ENCODE measurements around the gene CFHR3. TPM values are rescaled to one million over a fixed set of nuclear protein-coding genes. Genes with fewer than 3 reads are reported as not detected.
"Not testable (repeated sequence)": the region's sequence is repeated elsewhere in the genome, so short reads cannot be mapped to it uniquely, and the experiment has no call there.

CFHR3 gene
- total RNA-seq, 2 donors from 2014 or later = 0.15 TPM; not detected in 1

- TF ChIP-seq, protein P1, sequence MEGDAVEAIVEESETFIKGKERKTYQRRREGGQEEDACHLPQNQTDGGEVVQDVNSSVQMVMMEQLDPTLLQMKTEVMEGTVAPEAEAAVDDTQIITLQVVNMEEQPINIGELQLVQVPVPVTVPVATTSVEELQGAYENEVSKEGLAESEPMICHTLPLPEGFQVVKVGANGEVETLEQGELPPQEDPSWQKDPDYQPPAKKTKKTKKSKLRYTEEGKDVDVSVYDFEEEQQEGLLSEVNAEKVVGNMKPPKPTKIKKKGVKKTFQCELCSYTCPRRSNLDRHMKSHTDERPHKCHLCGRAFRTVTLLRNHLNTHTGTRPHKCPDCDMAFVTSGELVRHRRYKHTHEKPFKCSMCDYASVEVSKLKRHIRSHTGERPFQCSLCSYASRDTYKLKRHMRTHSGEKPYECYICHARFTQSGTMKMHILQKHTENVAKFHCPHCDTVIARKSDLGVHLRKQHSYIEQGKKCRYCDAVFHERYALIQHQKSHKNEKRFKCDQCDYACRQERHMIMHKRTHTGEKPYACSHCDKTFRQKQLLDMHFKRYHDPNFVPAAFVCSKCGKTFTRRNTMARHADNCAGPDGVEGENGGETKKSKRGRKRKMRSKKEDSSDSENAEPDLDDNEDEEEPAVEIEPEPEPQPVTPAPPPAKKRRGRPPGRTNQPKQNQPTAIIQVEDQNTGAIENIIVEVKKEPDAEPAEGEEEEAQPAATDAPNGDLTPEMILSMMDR (IDR thresholded peaks at IDR 0.05) = no peak
Observed at GRCh38 chr1:196779093-196779492, 4.5 kb downstream of the CFHR3 start.

DNA sequence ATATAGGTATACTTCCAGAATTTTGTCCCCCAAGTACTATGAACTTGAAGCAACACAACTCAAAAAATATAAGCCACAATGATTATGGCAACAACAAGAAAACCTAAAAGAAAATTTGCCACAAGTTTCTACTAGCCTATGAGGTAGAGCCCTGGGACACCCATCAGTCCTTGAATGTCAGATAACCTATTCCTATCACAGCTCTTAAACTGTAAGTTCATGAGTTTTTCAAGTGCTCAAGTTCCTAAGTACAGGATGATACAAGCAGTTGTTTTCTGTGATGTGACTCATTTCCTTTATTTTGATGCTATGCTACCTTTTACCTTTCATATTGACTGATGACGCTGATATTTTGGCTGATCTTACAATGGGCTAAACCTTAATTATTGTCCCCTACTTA, 16.6 kb downstream of the CFHR3 start:
- H3K36me3 ChIP-seq; DNase-seq; H3K27me3 ChIP-seq; intact Hi-C loops (cut with DNase I); H3K4me1 ChIP-seq; H3K9ac ChIP-seq (ENCODE audit: low read depth in 2 of 2, low read length in 2 of 2); H3K4me3 ChIP-seq; H3K27ac ChIP-seq; H3K9me3 ChIP-seq: not testable (repeated sequence)

More at GRCh38 chr1:196779093-196779492, 4.5 kb downstream of the CFHR3 start:
- Histone ChIP-seq H3K9ac (ENCODE audit: low read depth in 2 of 2, low read length in 2 of 2) (no peak overlapping the region), H3K4me3 (no peak overlapping the region), H3K27ac (no peak overlapping the region), H3K36me3 (no peaks in the 10 kb centered on the region), H3K4me1 (no peaks in the 10 kb centered on the region), H3K9me3 (no peaks in the 10 kb centered on the region), H3K27me3 (no peaks in the 10 kb centered on the region)
- intact Hi-C loops (cut with DNase I) = no loop called here
- DNase-seq = no peak

DNA sequence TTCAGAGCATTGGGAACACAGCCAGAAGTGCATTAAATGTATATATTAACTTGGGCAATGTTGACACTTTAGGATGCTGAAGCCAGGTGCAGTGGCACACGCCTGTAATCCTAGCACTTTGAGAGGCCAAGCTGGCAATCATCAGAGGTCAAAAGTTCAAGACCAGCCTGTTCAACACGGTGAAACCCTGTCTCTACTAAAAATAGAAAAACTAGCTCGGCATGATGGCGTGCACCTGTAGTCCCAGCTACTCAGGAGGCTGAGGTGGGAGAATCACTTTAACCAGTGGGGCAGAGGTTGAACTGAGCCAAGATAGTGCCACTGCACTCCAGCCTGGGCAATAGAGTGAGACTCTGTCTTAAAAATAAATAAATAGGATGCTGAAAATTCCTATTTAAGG, 19.5 kb downstream of the CFHR3 start:
- H3K27ac ChIP-seq; H3K4me3 ChIP-seq; H3K9ac ChIP-seq (ENCODE audit: low read depth in 2 of 2, low read length in 2 of 2); intact Hi-C loops (cut with DNase I); H3K36me3 ChIP-seq; H3K4me1 ChIP-seq; DNase-seq; H3K27me3 ChIP-seq; H3K9me3 ChIP-seq: not testable (repeated sequence)

DNA sequence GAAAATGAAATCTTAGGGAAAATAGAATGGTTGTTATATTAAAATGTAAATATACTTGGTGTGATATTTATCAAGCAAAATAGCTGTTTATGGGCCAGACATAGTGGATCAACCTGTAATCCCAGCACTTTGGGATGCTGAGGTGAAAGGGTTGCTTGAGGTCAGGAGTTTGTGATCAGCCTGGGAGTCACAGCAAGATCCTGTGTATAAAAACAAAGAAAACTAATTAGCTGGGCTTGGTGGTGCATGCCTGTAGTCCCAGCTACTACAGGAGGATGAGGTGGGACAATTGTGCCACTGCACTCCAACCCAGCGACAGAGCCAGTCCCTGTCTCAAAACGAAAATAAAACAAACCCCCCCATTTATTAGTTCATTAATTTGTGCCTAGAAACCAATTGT, 23.3 kb downstream of the CFHR3 start:
- no peak for DNase-seq
- H3K27me3 ChIP-seq = no peaks in the 10 kb centered on the region
- H3K9me3 ChIP-seq = no peaks in the 10 kb centered on the region
- H3K4me3 ChIP-seq = no peak overlapping the region
- H3K36me3 ChIP-seq = no peaks in the 10 kb centered on the region
- no peaks in the 10 kb centered on the region for H3K4me1 ChIP-seq
- intact Hi-C loops (cut with DNase I) = no loop called here
- H3K27ac ChIP-seq = no peak overlapping the region
- H3K9ac ChIP-seq (ENCODE audit: low read depth in 2 of 2, low read length in 2 of 2) = no peak overlapping the region
- TF ChIP-seq, protein P1 (IDR thresholded peaks at IDR 0.05) = no peak

- H3K27ac ChIP-seq; H3K4me3 ChIP-seq; H3K4me1 ChIP-seq; H3K9ac ChIP-seq (ENCODE audit: low read depth in 2 of 2, low read length in 2 of 2); intact Hi-C loops (cut with DNase I); H3K36me3 ChIP-seq; H3K9me3 ChIP-seq; DNase-seq; H3K27me3 ChIP-seq: not testable (repeated sequence)
Observed at GRCh38 chr1:196801920-196802319, 27.3 kb downstream of the CFHR3 start.

DNA sequence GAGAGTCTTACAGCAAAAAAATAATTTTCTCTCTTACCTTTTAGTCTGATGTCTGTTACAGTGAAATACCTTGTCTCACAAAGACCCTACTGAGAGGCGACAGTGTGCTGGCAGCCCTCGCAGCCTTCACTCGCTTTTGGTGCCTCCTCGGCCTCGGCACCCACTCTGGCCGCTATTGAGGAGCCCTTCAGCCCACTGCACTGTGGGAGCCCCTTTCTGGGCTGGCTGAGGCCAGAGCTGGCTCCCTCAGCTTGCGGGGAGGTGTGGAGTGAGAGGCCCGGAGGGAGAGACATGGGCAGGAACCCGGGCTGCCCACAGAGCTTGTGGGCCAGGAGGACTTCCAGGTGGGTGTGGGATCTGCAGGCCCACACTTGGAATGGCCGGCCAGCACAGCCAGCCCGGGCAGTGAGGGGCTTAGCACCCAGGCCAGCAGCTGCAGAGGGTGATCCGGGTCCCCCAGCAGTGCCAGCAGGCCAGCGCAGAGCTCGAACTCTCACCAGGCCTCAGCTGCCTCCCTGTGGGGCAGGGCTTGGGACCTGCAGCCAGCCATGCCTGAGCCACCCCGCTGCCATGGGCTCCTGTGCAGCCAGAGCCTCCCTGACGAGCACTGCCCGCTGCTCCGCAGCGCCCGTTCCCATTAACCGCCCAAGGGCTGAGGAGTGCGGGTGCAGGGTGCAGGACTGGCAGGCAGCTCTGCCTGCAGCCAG, 34.0 kb downstream of the CFHR3 start:
- no peaks in the 10 kb centered on the region for H3K4me1 ChIP-seq
- intact Hi-C loops (cut with DNase I) = no loop called here
- no peak for DNase-seq

DNA sequence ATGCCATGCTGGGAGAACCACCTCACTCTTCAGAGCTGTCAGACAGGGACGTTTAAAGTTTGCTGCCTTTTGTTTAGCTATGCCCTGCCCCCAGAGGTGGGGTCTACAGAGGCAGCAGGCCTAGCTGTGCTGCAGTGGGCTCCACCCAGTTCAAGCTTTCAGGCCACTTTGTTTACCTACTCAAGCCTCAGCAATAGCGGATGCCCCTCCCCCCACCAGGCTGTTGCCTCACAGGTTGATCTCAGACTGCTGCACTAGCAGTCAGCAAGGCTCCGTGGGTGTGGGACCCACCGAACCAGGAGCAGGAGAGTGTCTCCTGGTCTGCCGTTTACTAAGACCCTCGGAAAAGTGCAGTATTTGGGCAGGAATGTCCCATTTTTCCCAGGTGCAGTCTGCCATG, 42.8 kb downstream of the CFHR3 start:
- intact Hi-C loops (cut with DNase I); DNase-seq: not testable (repeated sequence)

More for the DNA sequence above, 34.0 kb downstream of the CFHR3 start:
- no peaks in the 10 kb centered on the region for H3K9me3 ChIP-seq
- no peak overlapping the region for H3K9ac ChIP-seq (ENCODE audit: low read depth in 2 of 2, low read length in 2 of 2)
- TF ChIP-seq, protein P1 (IDR thresholded peaks at IDR 0.05) = no peak
- no peaks in the 10 kb centered on the region for H3K27me3 ChIP-seq
- H3K4me3 ChIP-seq = no peak overlapping the region
- no peak overlapping the region for H3K27ac ChIP-seq
- no peaks in the 10 kb centered on the region for H3K36me3 ChIP-seq

DNA sequence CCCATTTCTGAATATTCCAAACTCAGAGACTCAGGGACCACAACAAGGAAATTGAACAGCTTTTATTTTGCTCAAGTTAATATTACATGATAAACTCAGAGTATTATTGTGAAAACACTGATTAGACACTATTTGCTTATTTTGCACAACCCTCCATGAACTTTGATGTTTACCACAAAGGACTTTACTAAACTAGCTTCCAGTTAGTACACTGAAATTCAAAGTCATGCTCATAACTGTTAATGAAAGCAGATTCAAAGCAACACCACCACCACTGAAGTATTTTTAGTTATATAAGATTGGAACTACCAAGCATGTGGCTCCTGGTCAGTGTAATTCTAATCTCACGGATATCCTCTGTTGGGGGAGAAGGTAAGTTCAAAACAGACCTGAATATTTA, 44.9 kb downstream of the CFHR3 start, which contains the start of gene CFHR1:
TSS of gene CFHR1 (plus strand) at position 201 of the 400 bp plus-strand sequence. CDS start at position 315, 114 bp downstream.
- H3K9me3 ChIP-seq; H3K9ac ChIP-seq (ENCODE audit: low read depth in 2 of 2, low read length in 2 of 2); intact Hi-C loops (cut with DNase I); H3K4me3 ChIP-seq; H3K27ac ChIP-seq; DNase-seq; H3K27me3 ChIP-seq; H3K36me3 ChIP-seq; H3K4me1 ChIP-seq: not testable (repeated sequence)

More for the DNA sequence above, 42.8 kb downstream of the CFHR3 start:
- not testable (repeated sequence) for H3K27me3 ChIP-seq; H3K9ac ChIP-seq (ENCODE audit: low read depth in 2 of 2, low read length in 2 of 2); H3K27ac ChIP-seq; H3K4me1 ChIP-seq; H3K36me3 ChIP-seq; H3K4me3 ChIP-seq; H3K9me3 ChIP-seq

GRCh38 chr1:196827860-196828259, 53.2 kb downstream of the CFHR3 start:
- DNase-seq; H3K4me3 ChIP-seq; H3K4me1 ChIP-seq; H3K27me3 ChIP-seq; H3K36me3 ChIP-seq; intact Hi-C loops (cut with DNase I); H3K9me3 ChIP-seq; H3K27ac ChIP-seq; H3K9ac ChIP-seq (ENCODE audit: low read depth in 2 of 2, low read length in 2 of 2): not testable (repeated sequence)
